Vagina (tissue), 2 donors: ENCODE measurements around the gene FDXACB1.

Experiments used
- CTCF ChIP-seq, 3 experiments: fragments of 450-650 bp in 2 of 3; fragments of 200-600 bp in 1 of 3; sonication (generic) in 1 of 3; IDR thresholded peaks; one replicate each; pipeline ENCODE4 v1.5.1; 2017 to 2019; ENCODE audit warnings: antibody characterized with exemption in 3 of 3, mild to moderate bottlenecking in 2 of 3, moderate library complexity in 2 of 3
- POLR2AphosphoS5 ChIP-seq, 2 donors: sonication (generic); formaldehyde crosslinking; IDR thresholded peaks; one replicate each; pipeline ENCODE4 v1.9.0; 2017; ENCODE audit warnings: antibody characterized with exemption in 2 of 2, mild to moderate bottlenecking in 2 of 2, low read depth in 1 of 2; ENCODE audit not compliant: insufficient read depth in 1 of 2

- TF ChIP-seq CTCF (IDR thresholded peaks at IDR 0.05) (no peak), POLR2AphosphoS5 (IDR thresholded peaks at IDR 0.05; ENCODE audit: insufficient read depth in 1 of 2, low read depth in 1 of 2) (no peak)
Measured at GRCh38 chr11:111886032-111886431, 7.1 kb upstream of the FDXACB1 start.
